ENCODE measurements around the gene NAPB.

Gene NAPB

DNA sequence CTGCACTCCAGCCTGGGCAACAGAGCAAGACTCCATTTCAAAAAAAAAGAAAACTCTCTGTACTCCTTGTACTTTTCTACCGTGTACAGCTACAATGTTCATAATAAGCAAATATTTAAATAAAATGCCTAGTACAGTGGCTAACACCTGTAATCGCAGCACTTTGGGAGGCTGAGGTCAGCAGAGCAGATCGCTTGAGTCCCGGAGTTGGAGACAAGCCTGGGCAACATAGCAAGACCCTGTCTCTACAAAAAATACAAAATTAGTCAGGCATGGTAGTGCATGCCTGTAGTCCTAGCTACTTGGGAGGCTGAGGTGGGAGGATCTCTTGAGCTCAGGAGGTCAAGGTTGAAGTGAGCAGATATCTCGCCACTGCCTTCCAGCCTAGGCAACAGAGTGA, 5.7 kb downstream of the NAPB start:
- Histone ChIP-seq H3K9ac (ENCODE audit: low read length) (no peak overlapping the region), H3K27ac (ENCODE audit: low read depth, low read length) (no peak overlapping the region), H3K9me3 (ENCODE audit: low read length) (no peaks in the 10 kb centered on the region), H3K4me3 (ENCODE audit: low read depth in 1 of 2, low read length in 2 of 2) (no peak overlapping the region), H3K4me1 (ENCODE audit: insufficient read depth, low read length) (peaks cover 23% of the 10 kb centered on the region), H3K36me3 (ENCODE audit: insufficient read depth, low read length) (no peaks in the 10 kb centered on the region), H3K27me3 (ENCODE audit: control insufficient read depth in 1 of 2, insufficient read depth in 2 of 2, low read length in 2 of 2) (no peaks in the 10 kb centered on the region)

DNA sequence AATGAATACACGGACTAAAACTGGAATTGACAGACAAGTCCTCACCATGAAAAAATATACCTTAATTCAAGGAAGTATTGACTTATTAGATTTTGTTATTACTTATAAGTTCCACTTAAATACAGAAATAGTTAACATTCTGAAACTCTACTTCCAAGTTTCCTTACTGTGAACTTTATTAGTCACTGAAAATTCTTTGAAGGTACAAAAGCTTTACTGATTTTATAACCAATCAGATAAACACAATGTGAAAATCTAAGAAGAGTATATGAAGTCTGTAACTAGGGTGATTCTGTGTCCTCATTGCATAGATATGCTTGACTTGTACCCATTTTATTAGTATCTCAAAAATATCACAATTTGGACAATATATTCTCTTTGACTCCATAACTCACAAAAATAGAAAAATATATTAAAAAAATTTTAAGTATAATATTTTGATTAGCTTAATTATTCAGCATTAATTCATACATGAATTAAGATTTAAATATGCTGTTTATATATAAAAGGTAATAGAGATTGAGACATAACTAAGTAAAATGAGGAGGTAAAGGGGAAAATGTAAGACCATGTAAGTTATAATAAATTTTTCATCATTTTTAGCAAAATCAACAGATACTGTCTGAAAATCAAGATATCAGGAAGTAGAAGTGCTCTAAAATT, 6.6 kb downstream of the NAPB start:
- Histone ChIP-seq H3K4me3 (ENCODE audit: low read depth in 1 of 2, low read length in 2 of 2) (no peak overlapping the region), H3K9me3 (ENCODE audit: low read length) (no peaks in the 10 kb centered on the region), H3K27me3 (ENCODE audit: control insufficient read depth in 1 of 2, insufficient read depth in 2 of 2, low read length in 2 of 2) (no peaks in the 10 kb centered on the region), H3K27ac (ENCODE audit: low read depth, low read length) (no peak overlapping the region), H3K9ac (ENCODE audit: low read length) (no peak overlapping the region), H3K36me3 (ENCODE audit: insufficient read depth, low read length) (no peaks in the 10 kb centered on the region), H3K4me1 (ENCODE audit: insufficient read depth, low read length) (peaks cover 23% of the 10 kb centered on the region)

DNA sequence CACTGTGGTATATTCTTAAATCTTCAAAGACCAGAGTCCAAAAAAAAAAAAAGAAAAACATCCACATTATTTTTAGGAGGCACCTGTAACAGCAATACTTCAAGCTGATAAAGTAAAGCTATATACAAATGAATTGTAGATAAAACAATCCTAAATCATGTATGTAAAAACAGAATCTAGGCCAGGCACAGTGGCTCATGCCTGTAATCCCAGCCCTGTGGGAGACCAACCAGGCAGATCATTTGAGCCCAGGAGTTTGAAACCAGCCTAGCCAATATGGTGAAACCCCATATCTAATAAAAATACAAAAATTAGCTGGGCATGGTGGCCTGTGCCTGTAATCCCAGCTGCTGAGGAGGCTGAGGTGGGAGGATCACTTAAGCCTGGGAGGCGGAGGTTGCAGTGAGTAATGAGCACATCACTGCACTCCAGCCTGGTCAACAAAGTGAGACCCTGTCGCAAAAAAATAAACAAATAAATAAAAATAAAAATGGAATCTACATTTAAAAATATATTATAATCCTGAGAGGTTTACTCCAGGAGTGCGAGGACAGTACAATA, 7.3 kb downstream of the NAPB start:
- Histone ChIP-seq H3K27me3 (ENCODE audit: control insufficient read depth in 1 of 2, insufficient read depth in 2 of 2, low read length in 2 of 2) (no peaks in the 10 kb centered on the region), H3K36me3 (ENCODE audit: insufficient read depth, low read length) (no peaks in the 10 kb centered on the region), H3K9ac (ENCODE audit: low read length) (no peak overlapping the region), H3K9me3 (ENCODE audit: low read length) (no peaks in the 10 kb centered on the region), H3K4me1 (ENCODE audit: insufficient read depth, low read length) (peaks cover 16% of the 10 kb centered on the region), H3K4me3 (ENCODE audit: low read depth in 1 of 2, low read length in 2 of 2) (no peak overlapping the region), H3K27ac (ENCODE audit: low read depth, low read length) (no peak overlapping the region)

DNA sequence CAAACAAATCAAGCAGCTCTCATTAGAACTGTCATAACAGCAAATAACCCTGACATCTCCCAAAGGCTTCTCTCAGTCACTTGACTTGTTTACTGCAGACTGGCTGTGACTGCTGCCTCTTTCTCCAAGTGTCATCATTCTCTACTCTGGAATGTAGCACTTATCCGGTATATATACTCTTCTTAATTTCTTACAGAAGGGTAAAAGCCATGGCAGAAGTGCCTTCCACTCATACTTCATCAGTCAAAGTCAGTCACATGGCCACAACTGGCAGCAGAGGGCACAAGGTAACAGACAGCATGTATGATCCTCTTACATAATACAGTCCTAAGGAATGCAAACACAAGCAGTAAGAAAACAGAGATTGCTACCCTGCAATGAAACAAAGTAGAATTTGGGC, 9.3 kb downstream of the NAPB start:
- Histone ChIP-seq H3K27me3 (ENCODE audit: control insufficient read depth in 1 of 2, insufficient read depth in 2 of 2, low read length in 2 of 2) (no peaks in the 10 kb centered on the region), H3K4me1 (ENCODE audit: insufficient read depth, low read length) (peaks cover 9% of the 10 kb centered on the region), H3K9me3 (ENCODE audit: low read length) (no peaks in the 10 kb centered on the region), H3K4me3 (ENCODE audit: low read depth in 1 of 2, low read length in 2 of 2) (no peak overlapping the region), H3K9ac (ENCODE audit: low read length) (no peak overlapping the region), H3K27ac (ENCODE audit: low read depth, low read length) (no peak overlapping the region), H3K36me3 (ENCODE audit: insufficient read depth, low read length) (no peaks in the 10 kb centered on the region)

DNA sequence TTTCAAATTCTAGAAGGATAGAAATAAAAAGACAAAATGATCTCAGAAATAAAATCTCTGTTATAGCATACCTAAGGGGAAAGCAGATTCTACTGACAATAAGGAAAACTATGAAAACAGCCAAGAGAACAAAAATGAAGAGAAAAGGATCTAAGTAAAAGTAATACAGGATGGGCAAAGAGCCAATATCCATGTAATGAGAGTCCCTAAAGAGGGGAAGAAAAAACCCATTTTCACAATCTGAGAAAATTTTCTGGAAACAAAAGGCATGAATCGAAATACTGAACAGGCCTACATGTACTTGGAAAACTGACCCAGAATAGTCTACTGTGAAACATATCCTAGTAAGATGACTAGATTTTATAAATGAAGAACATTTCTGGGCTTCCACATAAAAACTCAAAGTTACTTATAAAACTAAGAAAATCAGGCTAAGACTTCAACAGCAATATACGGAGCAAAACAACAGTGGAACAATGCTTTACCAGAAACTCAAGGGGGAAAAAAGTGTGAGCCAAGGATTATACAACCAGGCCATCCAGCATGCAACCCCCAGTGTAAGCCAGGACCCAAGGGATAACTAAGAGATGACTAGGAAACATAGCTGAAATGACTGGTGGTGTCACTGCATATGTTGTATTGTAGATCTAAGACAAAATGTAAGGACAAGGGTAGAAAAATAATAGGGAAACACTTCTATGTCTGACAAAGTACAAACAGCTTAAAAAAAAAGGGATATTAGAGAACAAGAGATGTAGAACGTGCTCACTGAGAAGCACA, 10.2 kb downstream of the NAPB start:
- no peak overlapping the region for H3K9ac ChIP-seq (ENCODE audit: low read length)
- no peak overlapping the region for H3K4me3 ChIP-seq (ENCODE audit: low read depth in 1 of 2, low read length in 2 of 2)
- peaks cover 9% of the 10 kb centered on the region for H3K4me1 ChIP-seq (ENCODE audit: insufficient read depth, low read length)
- no peaks in the 10 kb centered on the region for H3K27me3 ChIP-seq (ENCODE audit: control insufficient read depth in 1 of 2, insufficient read depth in 2 of 2, low read length in 2 of 2)
- no peaks in the 10 kb centered on the region for H3K36me3 ChIP-seq (ENCODE audit: insufficient read depth, low read length)
- H3K27ac ChIP-seq (ENCODE audit: low read depth, low read length), result no peak overlapping the region
- H3K9me3 ChIP-seq (ENCODE audit: low read length), result no peaks in the 10 kb centered on the region

DNA sequence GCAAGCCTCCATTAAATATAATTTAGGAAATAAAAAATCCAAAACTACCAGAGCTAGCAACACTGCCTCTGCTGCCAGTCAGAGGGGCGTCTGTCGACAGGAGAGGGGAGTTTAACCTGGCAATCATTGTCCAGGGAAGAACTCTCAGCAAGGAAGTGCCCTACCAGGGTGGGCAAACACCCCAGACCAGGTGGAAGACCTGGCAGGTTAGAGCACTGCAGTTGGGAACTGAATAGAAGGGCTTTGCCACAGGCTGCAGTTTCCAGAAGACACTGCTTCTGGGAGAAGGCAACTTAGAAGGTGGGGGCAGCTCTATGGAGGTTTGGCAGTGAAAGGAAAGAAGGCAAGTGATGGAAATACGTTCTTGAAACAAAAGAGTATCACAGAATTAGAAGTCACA, 11.5 kb downstream of the NAPB start:
- Histone ChIP-seq H3K9ac (ENCODE audit: low read length) (no peak overlapping the region), H3K4me1 (ENCODE audit: insufficient read depth, low read length) (peaks cover 9% of the 10 kb centered on the region), H3K27ac (ENCODE audit: low read depth, low read length) (no peak overlapping the region), H3K4me3 (ENCODE audit: low read depth in 1 of 2, low read length in 2 of 2) (no peak overlapping the region), H3K27me3 (ENCODE audit: control insufficient read depth in 1 of 2, insufficient read depth in 2 of 2, low read length in 2 of 2) (no peaks in the 10 kb centered on the region), H3K36me3 (ENCODE audit: insufficient read depth, low read length) (no peaks in the 10 kb centered on the region), H3K9me3 (ENCODE audit: low read length) (no peaks in the 10 kb centered on the region)

DNA sequence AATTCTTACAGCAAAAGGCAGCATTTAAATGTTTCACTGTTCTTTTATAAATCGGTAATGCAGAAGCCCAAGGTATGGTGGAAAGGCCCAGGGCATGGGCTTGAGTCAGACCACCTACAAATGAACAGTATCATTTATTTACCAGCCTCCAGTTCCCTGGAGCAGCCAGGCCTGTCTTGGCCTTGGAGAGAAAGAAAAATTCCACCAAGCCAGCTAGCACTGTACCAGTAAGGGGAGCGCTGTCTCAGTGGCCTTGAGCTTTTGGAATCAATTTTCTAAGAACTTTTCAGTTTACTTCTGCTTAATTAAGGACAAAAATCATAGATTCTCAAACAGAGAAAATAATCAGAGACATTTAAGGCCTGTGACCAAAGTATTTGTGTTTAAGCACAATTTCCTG, 12.3 kb downstream of the NAPB start:
- H3K4me1 ChIP-seq (ENCODE audit: insufficient read depth, low read length), result peaks cover 13% of the 10 kb centered on the region
- H3K36me3 ChIP-seq (ENCODE audit: insufficient read depth, low read length), result no peaks in the 10 kb centered on the region
- H3K4me3 ChIP-seq (ENCODE audit: low read depth in 1 of 2, low read length in 2 of 2), result no peak overlapping the region
- no peaks in the 10 kb centered on the region for H3K9me3 ChIP-seq (ENCODE audit: low read length)
- no peaks in the 10 kb centered on the region for H3K27me3 ChIP-seq (ENCODE audit: control insufficient read depth in 1 of 2, insufficient read depth in 2 of 2, low read length in 2 of 2)
- H3K27ac ChIP-seq (ENCODE audit: low read depth, low read length), result no peak overlapping the region
- no peak overlapping the region for H3K9ac ChIP-seq (ENCODE audit: low read length)

DNA sequence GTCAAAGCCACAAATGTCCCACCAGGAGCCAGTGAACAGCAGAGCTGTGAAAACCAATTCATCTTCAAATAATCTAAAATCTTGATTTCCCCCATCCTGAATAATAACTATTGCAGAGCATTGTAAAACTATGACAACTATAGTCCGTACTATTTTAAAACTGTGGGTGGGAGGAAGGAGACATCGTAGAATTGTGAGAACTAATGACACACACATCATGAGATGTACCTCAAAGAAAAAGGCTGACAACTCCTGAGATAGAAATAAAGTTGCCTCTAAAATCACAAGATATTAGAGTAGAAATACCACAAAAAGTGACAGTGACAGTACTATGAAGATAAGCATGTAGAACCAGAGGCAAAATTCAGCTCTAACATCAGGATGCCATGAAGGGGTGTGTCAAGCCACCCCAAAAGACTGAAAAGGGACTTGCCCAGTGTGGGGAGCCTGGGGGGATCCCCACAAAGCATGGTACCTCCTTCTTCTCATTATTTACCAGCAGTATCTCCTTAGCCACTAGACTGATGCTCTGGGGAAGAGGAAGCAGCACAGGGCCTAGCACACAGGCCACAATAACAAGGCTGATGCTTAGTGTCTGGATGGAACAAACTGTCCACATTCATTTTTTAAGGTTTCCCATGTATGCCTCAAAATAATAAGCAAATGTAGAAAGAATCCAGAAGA, 13.4 kb downstream of the NAPB start:
- H3K9me3 ChIP-seq (ENCODE audit: low read length), result no peaks in the 10 kb centered on the region
- H3K4me1 ChIP-seq (ENCODE audit: insufficient read depth, low read length), result peaks cover 18% of the 10 kb centered on the region
- H3K27ac ChIP-seq (ENCODE audit: low read depth, low read length), result no peak overlapping the region
- H3K27me3 ChIP-seq (ENCODE audit: control insufficient read depth in 1 of 2, insufficient read depth in 2 of 2, low read length in 2 of 2), result no peaks in the 10 kb centered on the region
- no peak overlapping the region for H3K9ac ChIP-seq (ENCODE audit: low read length)
- H3K36me3 ChIP-seq (ENCODE audit: insufficient read depth, low read length), result no peaks in the 10 kb centered on the region
- H3K4me3 ChIP-seq (ENCODE audit: low read depth in 1 of 2, low read length in 2 of 2), result no peak overlapping the region

DNA sequence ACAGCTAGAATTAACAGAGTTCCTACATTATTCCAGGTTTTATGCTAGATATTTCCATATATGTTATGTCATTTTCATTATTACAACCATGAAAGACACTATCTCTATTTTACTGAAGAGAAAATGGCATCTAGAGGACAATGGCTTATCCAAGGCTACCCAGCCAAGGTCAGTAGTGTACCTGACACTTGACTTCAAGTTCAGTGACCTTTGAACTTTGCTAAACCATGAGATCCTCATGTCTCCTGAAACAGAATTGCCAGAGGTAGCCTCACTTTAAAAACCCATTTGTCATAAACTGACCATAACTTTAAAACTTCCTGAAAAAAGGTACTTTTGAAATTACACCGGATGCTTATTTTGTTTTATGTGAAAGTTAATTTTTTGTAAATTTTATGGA, 14.4 kb downstream of the NAPB start:
- H3K27me3 ChIP-seq (ENCODE audit: control insufficient read depth in 1 of 2, insufficient read depth in 2 of 2, low read length in 2 of 2), result no peaks in the 10 kb centered on the region
- no peak overlapping the region for H3K4me3 ChIP-seq (ENCODE audit: low read depth in 1 of 2, low read length in 2 of 2)
- no peak overlapping the region for H3K9ac ChIP-seq (ENCODE audit: low read length)
- peaks cover 15% of the 10 kb centered on the region for H3K4me1 ChIP-seq (ENCODE audit: insufficient read depth, low read length)
- H3K36me3 ChIP-seq (ENCODE audit: insufficient read depth, low read length), result no peaks in the 10 kb centered on the region
- H3K9me3 ChIP-seq (ENCODE audit: low read length), result no peaks in the 10 kb centered on the region
- no peak overlapping the region for H3K27ac ChIP-seq (ENCODE audit: low read depth, low read length)

DNA sequence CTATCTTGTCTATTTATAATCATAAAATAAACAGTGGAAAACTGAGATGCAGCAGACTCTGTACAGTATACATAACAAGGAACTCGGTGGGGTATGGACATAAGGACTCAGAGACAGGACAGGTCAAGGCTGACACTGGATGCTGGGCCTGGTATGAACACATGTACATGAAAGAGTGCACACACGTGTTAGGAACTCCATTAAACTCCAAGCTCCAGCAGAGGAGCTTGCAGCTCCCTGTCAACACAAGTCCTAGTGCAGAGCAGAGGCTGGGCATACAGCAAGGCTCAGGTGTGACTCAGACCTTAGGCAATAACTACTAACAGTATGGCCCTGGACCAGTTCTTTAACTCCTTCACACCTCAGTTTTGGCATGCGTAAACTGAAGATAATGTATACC, 17.1 kb downstream of the NAPB start:
- Histone ChIP-seq H3K4me1 (ENCODE audit: insufficient read depth, low read length) (peaks cover 9% of the 10 kb centered on the region), H3K27me3 (ENCODE audit: control insufficient read depth in 1 of 2, insufficient read depth in 2 of 2, low read length in 2 of 2) (no peaks in the 10 kb centered on the region), H3K9ac (ENCODE audit: low read length) (no peak overlapping the region)

DNA sequence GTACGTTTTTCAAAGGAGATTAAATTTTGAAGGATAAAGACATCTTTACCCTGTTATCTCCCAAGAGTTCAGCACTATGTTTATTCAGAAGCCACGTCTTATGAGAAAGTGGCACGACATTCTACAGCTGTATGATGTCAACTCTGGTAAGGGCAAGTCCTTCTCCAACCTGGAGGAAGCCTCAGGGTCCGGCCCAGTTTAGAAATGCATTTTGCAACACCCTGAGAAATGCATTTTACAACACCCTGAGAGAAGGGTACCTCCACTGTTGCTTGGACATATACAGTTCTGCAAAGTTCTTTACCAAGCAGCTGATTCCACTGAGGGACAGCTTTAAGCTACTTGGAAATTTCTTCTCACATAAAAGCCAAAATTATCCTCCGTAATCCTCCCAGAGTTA, 17.5 kb downstream of the NAPB start:
- no peak overlapping the region for H3K9ac ChIP-seq (ENCODE audit: low read length)
- peaks cover 9% of the 10 kb centered on the region for H3K4me1 ChIP-seq (ENCODE audit: insufficient read depth, low read length)
- no peaks in the 10 kb centered on the region for H3K36me3 ChIP-seq (ENCODE audit: insufficient read depth, low read length)
- no peak overlapping the region for H3K4me3 ChIP-seq (ENCODE audit: low read depth in 1 of 2, low read length in 2 of 2)
- H3K9me3 ChIP-seq (ENCODE audit: low read length), result no peaks in the 10 kb centered on the region
- H3K27me3 ChIP-seq (ENCODE audit: control insufficient read depth in 1 of 2, insufficient read depth in 2 of 2, low read length in 2 of 2), result no peaks in the 10 kb centered on the region
- no peak overlapping the region for H3K27ac ChIP-seq (ENCODE audit: low read depth, low read length)

More for the DNA sequence above, 17.1 kb downstream of the NAPB start:
- H3K4me3 ChIP-seq (ENCODE audit: low read depth in 1 of 2, low read length in 2 of 2), result no peak overlapping the region
- no peak overlapping the region for H3K27ac ChIP-seq (ENCODE audit: low read depth, low read length)
- H3K9me3 ChIP-seq (ENCODE audit: low read length), result no peaks in the 10 kb centered on the region
- H3K36me3 ChIP-seq (ENCODE audit: insufficient read depth, low read length), result no peaks in the 10 kb centered on the region

All from muscle layer of colon (tissue), 2 donors.